Central memory CD8-positive, alpha-beta T cell (primary cell): Measurements from ENCODE around the gene TRPM6.

ENCODE experiments used
- ATAC-seq: fragments of 150-1000 bp; cut with Tn5 transposase; replicated peaks from 2 replicates; pipeline ENCODE4 v1.10.0; 2022; ENCODE audit warnings: mild to moderate bottlenecking, moderate FRiP score, moderate number of reproducible peaks; ENCODE audit not compliant: poor library complexity, severe bottlenecking; ENCODE audit errors: extremely low read depth
- DNase-seq, 2 donors: peaks; one replicate each; pipeline ENCODE4 v3.0.0; 2021; ENCODE audit warnings: low spot score in 2 of 2
- H3K27ac Mint-ChIP-seq: one replicate; pipeline ENCODE4 v1.8.0; 2022; ENCODE audit warnings: low read depth, mild to moderate bottlenecking, moderate library complexity, mixed read lengths
- H3K27me3 Mint-ChIP-seq: one replicate; pipeline ENCODE4 v1.8.0; 2022; ENCODE audit warnings: mixed read lengths
- H3K36me3 Mint-ChIP-seq: one replicate; pipeline ENCODE4 v1.8.0; 2022; ENCODE audit warnings: mild to moderate bottlenecking, moderate library complexity, mixed read lengths; ENCODE audit not compliant: insufficient read depth
- H3K4me1 Mint-ChIP-seq: one replicate; pipeline ENCODE4 v1.8.0; 2022; ENCODE audit warnings: mixed read lengths
- H3K4me3 Mint-ChIP-seq: one replicate; pipeline ENCODE4 v1.8.0; 2022; ENCODE audit warnings: mild to moderate bottlenecking, moderate library complexity, mixed read lengths
- H3K9me3 Mint-ChIP-seq: one replicate; pipeline ENCODE4 v1.8.0; 2022; ENCODE audit warnings: mixed read lengths

Gene TRPM6

GRCh38 chr9:74848153-74848525 lies 39.6 kb downstream of the TRPM6 start:
- no peak overlapping the region for H3K4me3 Mint-ChIP-seq
- no peak overlapping the region for H3K27ac Mint-ChIP-seq
- H3K27me3 Mint-ChIP-seq = peaks cover 10% of the 10 kb centered on the region
- H3K36me3 Mint-ChIP-seq = no peaks in the 10 kb centered on the region
- H3K9me3 Mint-ChIP-seq = no peaks in the 10 kb centered on the region
- DNase-seq (no peak), ATAC-seq (no peak)
- H3K4me1 Mint-ChIP-seq = peaks cover 6% of the 10 kb centered on the region

GRCh38 chr9:74847478-74848152 lies 40.1 kb downstream of the TRPM6 start:
- H3K27ac Mint-ChIP-seq = no peak overlapping the region
- H3K4me3 Mint-ChIP-seq = no peak overlapping the region
- DNase-seq (no peak), ATAC-seq (no peak)
- no peaks in the 10 kb centered on the region for H3K36me3 Mint-ChIP-seq
- H3K9me3 Mint-ChIP-seq = no peaks in the 10 kb centered on the region
- peaks cover 10% of the 10 kb centered on the region for H3K27me3 Mint-ChIP-seq
- peaks cover 6% of the 10 kb centered on the region for H3K4me1 Mint-ChIP-seq

DNA sequence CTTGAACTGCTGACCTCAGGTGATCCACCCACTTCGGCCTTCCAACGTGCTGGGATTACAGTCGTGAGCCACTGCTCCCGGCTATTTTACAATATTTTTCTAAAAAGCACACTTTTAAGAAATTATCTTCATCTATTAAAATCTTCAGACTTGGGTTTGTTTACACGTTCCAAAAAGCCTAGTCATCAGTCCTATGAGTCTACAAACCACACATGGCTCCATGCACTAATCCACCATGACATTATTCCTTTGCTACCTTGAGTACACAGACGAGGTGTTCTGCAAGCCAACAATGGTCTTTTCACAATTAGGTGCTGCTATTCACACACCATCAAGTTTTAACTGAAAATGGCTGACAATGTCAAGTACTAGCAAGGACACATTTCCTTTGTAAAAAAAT lies 41.0 kb downstream of the TRPM6 start:
- Mint-ChIP-seq H3K4me3 (no peak overlapping the region), H3K9me3 (no peaks in the 10 kb centered on the region), H3K27me3 (peaks cover 10% of the 10 kb centered on the region), H3K4me1 (peaks cover 6% of the 10 kb centered on the region), H3K36me3 (no peaks in the 10 kb centered on the region), H3K27ac (no peak overlapping the region)
- ATAC-seq (no peak), DNase-seq (no peak)

- no peak for ATAC-seq
- no peak overlapping the region for H3K4me3 Mint-ChIP-seq
- no peaks in the 10 kb centered on the region for H3K9me3 Mint-ChIP-seq
- no peaks in the 10 kb centered on the region for H3K36me3 Mint-ChIP-seq
- H3K27me3 Mint-ChIP-seq = peaks cover 18% of the 10 kb centered on the region
- no peaks in the 10 kb centered on the region for H3K4me1 Mint-ChIP-seq
- no peak overlapping the region for H3K27ac Mint-ChIP-seq
- no peak for DNase-seq
Measured at GRCh38 chr9:74838351-74838750, 49.4 kb downstream of the TRPM6 start.

DNA sequence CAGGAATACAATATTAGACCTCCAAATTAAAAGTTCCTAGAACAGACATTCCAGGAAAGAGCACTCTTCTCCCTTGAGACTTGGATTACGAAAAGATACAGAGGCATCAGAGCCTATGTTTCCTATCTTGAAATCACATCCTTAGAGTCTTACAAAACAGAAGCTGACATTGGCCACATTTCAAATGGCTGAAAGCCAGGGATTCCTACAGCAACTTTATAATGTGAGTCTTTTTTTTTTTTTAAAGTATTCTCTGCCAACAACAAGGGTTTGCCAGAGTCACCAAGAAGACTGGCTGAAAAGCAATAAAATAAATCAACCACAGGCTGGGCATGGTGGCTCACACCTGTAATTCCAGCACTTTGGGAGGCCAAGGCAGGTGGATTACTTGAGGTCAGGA lies 63.1 kb downstream of the TRPM6 start:
- H3K4me3 Mint-ChIP-seq = no peak overlapping the region
- DNase-seq = no peak
- no peaks in the 10 kb centered on the region for H3K4me1 Mint-ChIP-seq
- H3K27ac Mint-ChIP-seq = no peak overlapping the region
- no peak for ATAC-seq
- no peaks in the 10 kb centered on the region for H3K9me3 Mint-ChIP-seq
- peaks cover 2% of the 10 kb centered on the region for H3K36me3 Mint-ChIP-seq
- peaks cover 22% of the 10 kb centered on the region for H3K27me3 Mint-ChIP-seq

- no peak for ATAC-seq
- no peak overlapping the region for H3K27ac Mint-ChIP-seq
- H3K4me1 Mint-ChIP-seq = no peaks in the 10 kb centered on the region
- H3K27me3 Mint-ChIP-seq = peaks cover 10% of the 10 kb centered on the region
- no peaks in the 10 kb centered on the region for H3K9me3 Mint-ChIP-seq
- peaks cover under 1% of the 10 kb centered on the region for H3K36me3 Mint-ChIP-seq
- H3K4me3 Mint-ChIP-seq = no peak overlapping the region
- DNase-seq = no peak
Measured at GRCh38 chr9:74821636-74822035, 66.1 kb downstream of the TRPM6 start.

DNA sequence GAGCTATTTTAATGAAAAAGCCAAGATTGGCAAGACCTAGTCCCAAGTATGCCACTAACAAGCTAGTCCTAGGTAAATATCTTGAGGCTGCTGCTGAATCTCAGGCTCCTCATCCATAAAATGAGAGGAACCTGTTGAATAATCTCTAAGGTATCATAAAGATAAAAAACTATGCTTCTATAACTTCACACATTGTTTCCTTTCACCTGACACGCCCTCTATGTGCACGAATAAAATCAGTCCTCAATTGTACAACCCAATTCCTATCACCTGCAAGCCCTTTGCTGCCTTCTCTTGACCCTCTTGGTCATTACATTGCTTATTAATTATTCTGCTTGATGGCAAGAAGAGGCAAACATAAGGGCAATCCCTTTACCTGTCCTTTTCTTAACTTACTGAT lies 69.9 kb downstream of the TRPM6 start:
- DNase-seq (no peak), ATAC-seq (no peak)
- peaks cover 20% of the 10 kb centered on the region for H3K27me3 Mint-ChIP-seq
- H3K4me3 Mint-ChIP-seq = no peak overlapping the region
- H3K9me3 Mint-ChIP-seq = no peaks in the 10 kb centered on the region
- no peaks in the 10 kb centered on the region for H3K4me1 Mint-ChIP-seq
- H3K36me3 Mint-ChIP-seq = peaks cover 2% of the 10 kb centered on the region
- H3K27ac Mint-ChIP-seq = no peak overlapping the region

GRCh38 chr9:74817281-74817810 lies 70.4 kb downstream of the TRPM6 start:
- DNase-seq (no peak), ATAC-seq (no peak)
- H3K4me3 Mint-ChIP-seq = no peak overlapping the region
- H3K27ac Mint-ChIP-seq = no peak overlapping the region
- H3K9me3 Mint-ChIP-seq = no peaks in the 10 kb centered on the region
- H3K4me1 Mint-ChIP-seq = no peaks in the 10 kb centered on the region
- peaks cover 20% of the 10 kb centered on the region for H3K27me3 Mint-ChIP-seq
- peaks cover 2% of the 10 kb centered on the region for H3K36me3 Mint-ChIP-seq

GRCh38 chr9:74810200-74810599 lies 77.5 kb downstream of the TRPM6 start:
- H3K27ac Mint-ChIP-seq = no peak overlapping the region
- DNase-seq (no peak), ATAC-seq (no peak)
- no peaks in the 10 kb centered on the region for H3K9me3 Mint-ChIP-seq
- no peaks in the 10 kb centered on the region for H3K4me1 Mint-ChIP-seq
- H3K36me3 Mint-ChIP-seq = no peaks in the 10 kb centered on the region
- H3K4me3 Mint-ChIP-seq = no peak overlapping the region
- peaks cover 33% of the 10 kb centered on the region for H3K27me3 Mint-ChIP-seq

DNA sequence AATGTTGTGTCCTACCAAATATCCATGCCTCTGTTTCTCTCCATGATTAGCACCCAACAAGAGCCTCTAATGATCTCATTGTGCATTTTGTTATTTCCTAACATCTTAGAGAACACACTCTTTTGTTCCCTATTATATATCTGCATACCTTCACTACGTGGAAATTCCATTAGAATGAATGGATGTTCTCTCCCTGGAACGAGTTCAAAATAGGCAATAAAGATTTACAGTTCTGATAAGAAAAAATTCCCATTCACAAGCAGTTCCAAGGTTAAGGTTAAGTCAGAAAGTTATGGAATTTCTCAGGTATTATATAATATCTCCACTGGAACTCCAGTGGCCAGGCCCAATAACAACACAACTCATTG lies 83.7 kb downstream of the TRPM6 start:
- Mint-ChIP-seq H3K27ac (no peak overlapping the region), H3K27me3 (peaks cover 55% of the 10 kb centered on the region), H3K4me3 (no peak overlapping the region), H3K4me1 (no peaks in the 10 kb centered on the region), H3K36me3 (no peaks in the 10 kb centered on the region), H3K9me3 (no peaks in the 10 kb centered on the region)
- DNase-seq = no peak
- no peak for ATAC-seq

DNA sequence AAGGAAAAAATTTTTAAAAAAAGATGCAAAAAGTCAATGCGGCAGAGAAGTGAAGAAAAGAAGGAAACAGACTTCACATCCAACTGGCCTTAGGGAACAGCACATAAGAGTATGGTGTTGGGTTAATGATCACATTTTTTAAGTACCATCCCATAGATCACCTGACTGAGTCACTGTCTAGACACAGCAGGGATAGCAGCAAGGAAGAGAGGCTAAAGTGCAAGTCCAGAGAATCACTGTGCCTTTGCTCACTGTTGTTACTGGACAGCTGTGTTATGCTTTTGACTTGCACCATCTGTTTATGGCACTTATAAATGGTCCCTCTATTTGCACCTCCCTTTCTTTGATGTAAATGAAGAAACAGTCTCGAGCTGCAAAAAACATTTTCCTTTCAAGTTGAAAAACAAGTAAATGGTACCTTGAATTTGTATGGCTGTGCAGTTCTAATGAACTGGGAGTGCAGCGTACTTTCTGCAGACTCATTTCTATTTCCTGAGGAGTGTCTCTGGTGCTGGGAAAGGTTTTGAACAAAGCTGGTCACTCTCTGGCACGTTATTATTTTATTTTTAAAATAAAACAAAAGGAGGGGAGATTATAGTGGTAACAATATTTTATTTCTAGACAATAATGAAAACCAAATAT lies 84.2 kb downstream of the TRPM6 start:
- Mint-ChIP-seq H3K27ac (no peak overlapping the region), H3K4me3 (no peak overlapping the region), H3K4me1 (no peaks in the 10 kb centered on the region), H3K9me3 (no peaks in the 10 kb centered on the region), H3K36me3 (no peaks in the 10 kb centered on the region), H3K27me3 (peaks cover 55% of the 10 kb centered on the region)
- DNase-seq (no peak), ATAC-seq (no peak)

DNA sequence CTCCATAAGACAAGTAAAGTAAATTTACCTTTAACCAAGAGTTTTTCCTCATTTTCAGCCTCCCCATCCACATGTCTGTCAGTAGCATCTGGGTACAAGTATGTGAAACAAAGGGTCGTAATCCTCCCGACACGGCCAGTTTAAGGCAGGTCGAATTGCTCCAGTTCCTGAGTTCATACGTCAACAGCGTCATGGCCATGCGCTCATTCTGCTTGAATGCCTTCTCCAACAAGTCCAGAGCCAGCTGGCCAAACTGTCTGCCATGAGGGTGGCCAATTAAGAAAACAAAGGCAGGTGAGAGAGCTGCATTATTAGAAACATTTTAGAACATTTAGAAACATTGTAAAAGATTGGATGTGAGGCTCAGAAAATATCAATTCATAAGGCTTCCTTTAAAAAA lies 87.5 kb downstream of the TRPM6 start:
- no peak overlapping the region for H3K27ac Mint-ChIP-seq
- H3K9me3 Mint-ChIP-seq = no peaks in the 10 kb centered on the region
- H3K4me3 Mint-ChIP-seq = no peak overlapping the region
- peaks cover 10% of the 10 kb centered on the region for H3K4me1 Mint-ChIP-seq
- ATAC-seq (no peak), DNase-seq (no peak)
- H3K36me3 Mint-ChIP-seq = peaks cover 2% of the 10 kb centered on the region
- H3K27me3 Mint-ChIP-seq = peaks cover 42% of the 10 kb centered on the region

- peaks cover 10% of the 10 kb centered on the region for H3K4me1 Mint-ChIP-seq
- DNase-seq = no peak
- H3K9me3 Mint-ChIP-seq = no peaks in the 10 kb centered on the region
- no peak overlapping the region for H3K4me3 Mint-ChIP-seq
- peaks cover 2% of the 10 kb centered on the region for H3K36me3 Mint-ChIP-seq
- no peak for ATAC-seq
- peaks cover 10% of the 10 kb centered on the region for H3K27me3 Mint-ChIP-seq
- no peak overlapping the region for H3K27ac Mint-ChIP-seq
Measured at GRCh38 chr9:74795803-74796202, 91.9 kb downstream of the TRPM6 start.
